Endothelial cell of umbilical vein (primary cell): ENCODE data around the gene ATP11C. TPM values are rescaled to one million over a fixed set of nuclear protein-coding genes. Genes with fewer than 3 reads are reported as not detected.

Experiments
- BruUV-seq: library from RNA; stranded (reverse); fragments of 400-500 nt; replicated peaks from 2 replicates; lab custom pipeline; 2021; lab: Mats Ljungman, UMichigan
- CTCF ChIA-PET: fragments of 300-600, 350-600 bp; sonication (Branson Sonifier 250); formaldehyde crosslinking; loops from one replicate; lab custom pipeline; 2021; ENCODE audit warnings: antibody characterized with exemption, inconsistent platforms; lab: Charles Lee
- POLR2A ChIA-PET: fragments of 300-600, 350-600 bp; sonication (Branson Sonifier 250); formaldehyde crosslinking; loops from one replicate; lab custom pipeline; 2021; ENCODE audit warnings: antibody characterized with exemption, inconsistent platforms; lab: Charles Lee
- DNase-seq: peaks from one replicate; pipeline ENCODE4 v3.0.0-alpha.2; 2011; ENCODE audit warnings: low read depth, low spot score
- FAIRE-seq: peaks from 2 replicates; lab custom pipeline; 2011; peaks lifted over from hg19 to GRCh38; lab: Jason Lieb, UNC
- H2AFZ ChIP-seq: 2 replicates; pipeline ENCODE4 v1.6.0; 2012; ENCODE audit warnings: low read depth, low read length, control low read depth, inconsistent platforms
- H3K27ac ChIP-seq: 2 replicates; pipeline ENCODE4 v1.5.1; 2011; ENCODE audit warnings: low read depth, mild to moderate bottlenecking, control low read depth, low read length, moderate library complexity; ENCODE audit not compliant: insufficient read depth
- H3K27me3 ChIP-seq, 2 experiments: 2 replicates each; pipeline versions ENCODE4 v1.6.0 to v1.6.1; 2011; ENCODE audit warnings: low read length in 2 of 2, mixed read lengths in 1 of 2; ENCODE audit not compliant: control insufficient read depth in 2 of 2, insufficient read depth in 2 of 2
- H3K36me3 ChIP-seq, 2 experiments: 2 replicates in 1 of 2; 3 replicates in 1 of 2; pipeline ENCODE4 v1.5.1; 2011; ENCODE audit warnings: low read length in 2 of 2, mild to moderate bottlenecking in 1 of 2, moderate library complexity in 1 of 2; ENCODE audit not compliant: control insufficient read depth in 2 of 2, insufficient read depth in 2 of 2; ENCODE audit errors: extremely low read depth in 1 of 2
- H3K4me1 ChIP-seq: 3 replicates; pipeline ENCODE4 v1.5.1; 2011; ENCODE audit warnings: mild to moderate bottlenecking, low read length; ENCODE audit not compliant: control insufficient read depth, insufficient read depth; ENCODE audit errors: extremely low read depth
- H3K4me2 ChIP-seq: 2 replicates; pipeline ENCODE4 v1.6.1; 2011; ENCODE audit warnings: low read length, control low read depth, mixed read lengths; ENCODE audit not compliant: insufficient read depth
- H3K4me3 ChIP-seq, 3 experiments: fragments of 200-600 bp in 1 of 3; sonication (generic), shearing (Covaris generic) in 1 of 3; replicated peaks in 1 of 3; 2 replicates each; pipeline ENCODE4 v1.5.1; 2011 to 2016; ENCODE audit warnings: control low read depth in 3 of 3, low read length in 3 of 3, mild to moderate bottlenecking in 2 of 3, inconsistent platforms in 1 of 3, low read depth in 1 of 3, moderate library complexity in 1 of 3; ENCODE audit not compliant: insufficient read depth in 1 of 3
- H3K79me2 ChIP-seq: 2 replicates; pipeline ENCODE4 v1.6.0; 2012; ENCODE audit warnings: low read length, inconsistent platforms; ENCODE audit not compliant: control insufficient read depth, insufficient read depth
- H3K9ac ChIP-seq: replicated peaks from 2 replicates; pipeline ENCODE3; 2011; ENCODE audit warnings: low read length, control low read depth; ENCODE audit not compliant: insufficient read depth; ENCODE audit errors: extremely low read depth
- H3K9me1 ChIP-seq: replicated peaks from 3 replicates; pipeline ENCODE4 v1.6.0; 2011; ENCODE audit warnings: mild to moderate bottlenecking, low read length; ENCODE audit not compliant: control insufficient read depth, insufficient read depth; ENCODE audit errors: extremely low read depth
- H3K9me3 ChIP-seq: replicated peaks from 2 replicates; pipeline ENCODE4 v1.5.1; 2012; ENCODE audit warnings: low read length, inconsistent platforms; ENCODE audit not compliant: control insufficient read depth, insufficient read depth
- H4K20me1 ChIP-seq: replicated peaks from 2 replicates; pipeline ENCODE3; 2011; ENCODE audit warnings: mild to moderate bottlenecking, low read length; ENCODE audit not compliant: control insufficient read depth, insufficient read depth; ENCODE audit errors: extremely low read depth
- EZH2 ChIP-seq: IDR thresholded peaks from 2 replicates; pipeline ENCODE4 v1.6.1; 2012; ENCODE audit warnings: borderline replicate concordance, low read depth, mild to moderate bottlenecking, moderate library complexity, low read length, inconsistent platforms; ENCODE audit not compliant: severe bottlenecking
- FOS ChIP-seq: IDR thresholded peaks from 2 replicates; pipeline ENCODE4 v1.6.1; 2011; ENCODE audit warnings: mild to moderate bottlenecking, low read length, moderate library complexity, borderline replicate concordance; ENCODE audit not compliant: insufficient read depth
- GATA2 ChIP-seq: IDR thresholded peaks from 2 replicates; pipeline ENCODE4 v1.7.0; 2011; ENCODE audit warnings: low read depth, mild to moderate bottlenecking, moderate library complexity, mixed read lengths, low read length; ENCODE audit not compliant: insufficient read length, insufficient read depth
- JUN ChIP-seq: IDR thresholded peaks from 2 replicates; pipeline ENCODE4 v1.6.1; 2011; ENCODE audit warnings: borderline replicate concordance, low read depth; ENCODE audit not compliant: insufficient read length, insufficient read depth
- POLR2AphosphoS5 ChIP-seq: IDR thresholded peaks from 2 replicates; pipeline ENCODE4 v1.6.1; 2012; ENCODE audit warnings: low read depth, mild to moderate bottlenecking, control low read depth, low read length, moderate library complexity; ENCODE audit not compliant: insufficient read depth
- dilution Hi-C: fragments of 300-500 bp; cut with MboI; formaldehyde crosslinking; loops from one replicate; pipeline ENCODE4 v1.15.0; 2019; ENCODE audit warnings: low sequenced_read_pairs; ENCODE audit not compliant: extremely low pct_ligation_motif_present
- intact Hi-C: fragments of 100-400 bp; cut with micrococcal nuclease; formaldehyde crosslinking; loops from one replicate; pipeline ENCODE4 v1.10.0; 2022
- polyA plus RNA-seq, 4 experiments: library from polyadenylated mRNA; depleted of rRNA in 3 of 4; stranded (reverse) in 3 of 4; unstranded in 1 of 4; fragments of >200 nt; gene quantifications; 2 replicates each; pipeline versions ENCODE4 v1.2.1 to v1.2.3, GENCODE V29; 2011 to 2012; ENCODE audit warnings: missing spikeins in 1 of 4
- total RNA-seq: library from RNA; stranded (reverse); gene quantifications from 2 replicates; pipeline ENCODE4 v1.2.3, GENCODE V29; 2021

Gene ATP11C
- total and polyA plus RNA-seq, 2 donors (not counting 3 experiments of a cell fraction or from before 2014, with no cell fraction given): 9.1 to 31.8 TPM

GRCh38 chrX:139881572-139881971 lies 51.3 kb downstream of the ATP11C start:
- no TSS peak for BruUV-seq
- dilution Hi-C loops (no loop called here), intact Hi-C loops (loop anchor here (1.0 to 2.0 kb wide), 5 partner anchors 10 to 55 kb away; partner anchors contain the start of gene ATP11C)
- Histone ChIP-seq H3K9me3 (no peaks in the 10 kb centered on the region), H3K36me3 (no peaks in the 10 kb centered on the region), H4K20me1 (no peaks in the 10 kb centered on the region), H3K79me2 (peaks cover 45% of the 10 kb centered on the region), H3K4me2 (peak overlapping the region; percentile 80), H3K27ac (peak overlapping the region; percentile 88), H2AFZ (no peak overlapping the region), H3K9me1 (no peaks in the 10 kb centered on the region), H3K27me3 (no peaks in the 10 kb centered on the region), H3K4me3 (peak overlapping the region in 1 of 3 experiments; percentile 30), H3K4me1 (peaks cover 43% of the 10 kb centered on the region), H3K9ac (peak overlapping the region; percentile 69)
- ChIA-PET CTCF (interaction anchor here (0.9 to 1.6 kb wide), 6 partner anchors 8 to 49 kb away, joined by 3 to 4 read pairs (median 4); no protein-coding TSS in a partner anchor), POLR2A (no interaction called here)
- FAIRE-seq (peak; percentile 96), DNase-seq (peak; percentile 85)
- peak; percentile 91 for TF ChIP-seq GATA2
- peak; percentile 72 for TF ChIP-seq JUN
- TF ChIP-seq POLR2AphosphoS5: no peak
- peak; percentile 57 for TF ChIP-seq FOS

DNA sequence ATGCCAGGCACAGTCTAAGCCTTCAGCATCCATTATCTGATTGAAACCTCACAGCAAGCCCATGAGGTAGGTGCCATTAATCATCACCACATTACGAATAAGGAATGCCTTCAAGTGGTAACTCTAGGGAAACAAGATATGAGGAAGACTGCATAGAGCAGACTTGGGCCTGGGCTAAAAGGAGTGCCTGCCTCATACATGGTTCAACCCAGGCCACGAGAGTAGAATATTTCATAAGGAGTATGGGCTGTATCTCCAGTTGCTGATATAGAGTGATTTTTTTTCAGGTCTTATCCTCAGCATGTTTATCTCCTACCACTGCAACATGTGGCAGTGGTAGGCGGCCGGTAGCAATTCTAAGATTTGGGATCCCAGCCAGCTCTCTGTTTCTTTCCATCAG lies 51.7 kb downstream of the ATP11C start:
- H3K4me3 ChIP-seq: no peak overlapping the region

More for the DNA sequence above, 51.7 kb downstream of the ATP11C start:
- H3K79me2 ChIP-seq: peaks cover 46% of the 10 kb centered on the region
- intact Hi-C loops: loop anchor here (1.0 to 2.0 kb wide), 5 partner anchors 10 to 55 kb away; partner anchors contain the start of gene ATP11C
- dilution Hi-C loops: no loop called here
- peaks cover 47% of the 10 kb centered on the region for H3K4me1 ChIP-seq
- H2AFZ ChIP-seq: no peak overlapping the region
- BruUV-seq: TSS peak; percentile 33
- H3K9me3 ChIP-seq: no peaks in the 10 kb centered on the region
- ChIA-PET POLR2A (interaction anchor here (0.6 kb wide), 1 partner anchor 12 kb away, joined by 5 read pairs; no protein-coding TSS in a partner anchor), CTCF (interaction anchor here (0.9 to 1.5 kb wide), 4 partner anchors 10 to 43 kb away, joined by 3 to 4 read pairs (median 4); no protein-coding TSS in a partner anchor)
- H3K9ac ChIP-seq: peak overlapping the region; percentile 69
- no peaks in the 10 kb centered on the region for H3K27me3 ChIP-seq
- FAIRE-seq (peak; percentile 73), DNase-seq (no peak)
- no peaks in the 10 kb centered on the region for H3K36me3 ChIP-seq
- H3K9me1 ChIP-seq: no peaks in the 10 kb centered on the region
- TF ChIP-seq JUN: no peak
- TF ChIP-seq POLR2AphosphoS5: no peak
- TF ChIP-seq EZH2: no peak
- H3K4me2 ChIP-seq: peak overlapping the region; percentile 80
- H3K27ac ChIP-seq: peak overlapping the region; percentile 88
- H4K20me1 ChIP-seq: no peaks in the 10 kb centered on the region
